ENCODE data around the gene DOK4.

The DOK4 gene

GRCh38 chr16:57476546-57477410 lies 9.5 kb downstream of the DOK4 start:
- peak; percentile 26 for DNase-seq

- peak; percentile 85 for DNase-seq
Observed at GRCh38 chr16:57475711-57476339, 10.5 kb downstream of the DOK4 start.

GRCh38 chr16:57474671-57475661 lies 11.3 kb downstream of the DOK4 start:
- peak; percentile 22 for DNase-seq

- DNase-seq: peak; percentile 18
Observed at GRCh38 chr16:57473906-57474305, 12.4 kb downstream of the DOK4 start.

- DNase-seq: peak; percentile 23
Observed at GRCh38 chr16:57473176-57473840, 13.0 kb downstream of the DOK4 start.

GRCh38 chr16:57472665-57473060 lies 13.6 kb downstream of the DOK4 start:
- peak; percentile 22 for DNase-seq

- DNase-seq: peak; percentile 11
Observed at GRCh38 chr16:57471852-57472664, 14.2 kb downstream of the DOK4 start.

GRCh38 chr16:57471209-57471608 lies 15.1 kb downstream of the DOK4 start:
- DNase-seq: no peak

- peak; percentile 10 for DNase-seq
Observed at GRCh38 chr16:57470711-57471110, 15.6 kb downstream of the DOK4 start.

GRCh38 chr16:57469917-57470470 lies 16.3 kb downstream of the DOK4 start:
- peak; percentile 16 for DNase-seq

GRCh38 chr16:57469046-57469445 lies 17.2 kb downstream of the DOK4 start:
- DNase-seq: peak; percentile 6

- DNase-seq: no peak
Observed at GRCh38 chr16:57468346-57468745, 17.9 kb downstream of the DOK4 start.

- DNase-seq: no peak
Observed at GRCh38 chr16:57464523-57464922, 21.8 kb downstream of the DOK4 start.

- DNase-seq: no peak
Observed at GRCh38 chr16:57462978-57463362, 23.3 kb downstream of the DOK4 start.

- DNase-seq: peak; percentile 96
Observed at GRCh38 chr16:57462209-57462977, 23.9 kb downstream of the DOK4 start, which contains the start of gene POLR2C. Gene POLR2C (plus strand): TSS chr16:57462679. CDS start chr16:57462725, 46 bp downstream.

- no peak for DNase-seq
Observed at GRCh38 chr16:57452021-57452420, 34.3 kb downstream of the DOK4 start.

GRCh38 chr16:57447186-57447962 lies 38.9 kb downstream of the DOK4 start, which contains the start of the genes CIAPIN1 and COQ9:
Gene CIAPIN1 (minus strand): TSS chr16:57447385. CDS start chr16:57440928, 6,457 bp downstream.
Gene COQ9 (plus strand): TSS chr16:57447479. CDS start chr16:57447506, 27 bp downstream.
- peak; percentile 93 for DNase-seq

- DNase-seq: peak; percentile 47
Observed at GRCh38 chr16:57446531-57447185, 39.6 kb downstream of the DOK4 start.

GRCh38 chr16:57445510-57445909 lies 40.8 kb downstream of the DOK4 start:
- DNase-seq: no peak

Data from stimulated activated CD8-positive, alpha-beta memory T cell treated with anti-CD3 and anti-CD28 coated beads, Interleukin-4, amount 100 ng/mL, for 48 hours (primary cell).